ENCODE measurements around the gene SRP68.
"Not testable (repeated sequence)": the region's sequence is repeated elsewhere in the genome, so short reads cannot be mapped to it uniquely, and the experiment has no call there.

SRP68 gene

GRCh38 chr17:76063875-76064546 lies 8.3 kb downstream of the SRP68 start:
- no peak for DNase-seq (ENCODE audit: low read depth)
- in situ Hi-C loops (cut with HindIII; ENCODE audit: low sequenced_read_pairs) = no loop called here
- no peak overlapping the region for H3K4me3 ChIP-seq (ENCODE audit: low read depth, low read length)
- no peak for TF ChIP-seq CTCF (IDR thresholded peaks at IDR 0.05; ENCODE audit: low read depth, low read length, missing control alignments)

GRCh38 chr17:76058264-76058663 lies 14.1 kb downstream of the SRP68 start:
- H3K4me3 ChIP-seq (ENCODE audit: low read depth, low read length); DNase-seq (ENCODE audit: low read depth); in situ Hi-C loops (cut with HindIII; ENCODE audit: low sequenced_read_pairs): not testable (repeated sequence)

GRCh38 chr17:76056882-76057281 lies 15.4 kb downstream of the SRP68 start:
- TF ChIP-seq CTCF (IDR thresholded peaks at IDR 0.05; ENCODE audit: low read depth, low read length, missing control alignments) = no peak
- DNase-seq (ENCODE audit: low read depth) = no peak
- no peak overlapping the region for H3K4me3 ChIP-seq (ENCODE audit: low read depth, low read length)
- in situ Hi-C loops (cut with HindIII; ENCODE audit: low sequenced_read_pairs) = no loop called here

- in situ Hi-C loops (cut with HindIII; ENCODE audit: low sequenced_read_pairs) = no loop called here
- no peak overlapping the region for H3K4me3 ChIP-seq (ENCODE audit: low read depth, low read length)
- no peak for TF ChIP-seq CTCF (IDR thresholded peaks at IDR 0.05; ENCODE audit: low read depth, low read length, missing control alignments)
- no peak for DNase-seq (ENCODE audit: low read depth)
These were observed 18.2 kb downstream of the SRP68 start for GRCh38 chr17:76054112-76054476.

GRCh38 chr17:76053246-76054111 lies 18.8 kb downstream of the SRP68 start:
- no peak for DNase-seq (ENCODE audit: low read depth)

GRCh38 chr17:76051561-76051960 lies 20.8 kb downstream of the SRP68 start:
- no peak for TF ChIP-seq CTCF (IDR thresholded peaks at IDR 0.05; ENCODE audit: low read depth, low read length, missing control alignments)
- in situ Hi-C loops (cut with HindIII; ENCODE audit: low sequenced_read_pairs) = no loop called here
- DNase-seq (ENCODE audit: low read depth) = no peak
- no peak overlapping the region for H3K4me3 ChIP-seq (ENCODE audit: low read depth, low read length)

More at GRCh38 chr17:76053246-76054111, 18.8 kb downstream of the SRP68 start:
- no peak overlapping the region for H3K4me3 ChIP-seq (ENCODE audit: low read depth, low read length)
- no peak for TF ChIP-seq CTCF (IDR thresholded peaks at IDR 0.05; ENCODE audit: low read depth, low read length, missing control alignments)
- in situ Hi-C loops (cut with HindIII; ENCODE audit: low sequenced_read_pairs) = no loop called here

Measured in astrocyte of the cerebellum (primary cell).